Esophagus muscularis mucosa (tissue), 3 donors: ENCODE data around the gene MFSD2B.

Source experiments
- POLR2AphosphoS5 ChIP-seq, 2 donors: sonication (generic); formaldehyde crosslinking; IDR thresholded peaks; one replicate each; pipeline ENCODE4 v1.6.1; 2017; ENCODE audit warnings: antibody characterized with exemption in 2 of 2
- TF ChIP-seq, protein P1 (sequence below), 3 experiments: fragments of 200-600 bp in 2 of 3; fragments of 450-650 bp in 1 of 3; sonication (generic) in 2 of 3; IDR thresholded peaks; one replicate each; pipeline ENCODE4 v1.5.1; 2017 to 2019; ENCODE audit warnings: antibody characterized with exemption in 3 of 3, mild to moderate bottlenecking in 2 of 3, moderate library complexity in 1 of 3

DNA sequence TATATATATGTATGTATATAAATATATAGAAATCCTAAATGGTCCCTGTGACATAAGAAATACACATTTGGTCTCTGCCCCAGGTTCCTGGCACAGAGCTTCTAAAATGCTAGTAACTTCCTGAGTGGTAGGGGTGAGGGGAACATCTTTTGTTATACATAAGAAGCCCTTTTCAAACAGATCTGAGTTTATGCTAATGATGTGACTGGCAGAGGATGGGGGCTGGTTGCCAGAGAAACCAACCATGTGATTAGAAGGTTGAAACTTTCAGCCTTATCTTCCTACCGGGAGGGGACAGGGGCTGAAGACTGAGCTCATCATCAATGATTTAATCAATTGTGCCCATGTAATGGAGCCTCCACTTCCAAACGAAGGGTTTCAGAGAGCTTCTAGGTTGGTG, 16.3 kb downstream of the MFSD2B start:
- TF ChIP-seq, protein P1, sequence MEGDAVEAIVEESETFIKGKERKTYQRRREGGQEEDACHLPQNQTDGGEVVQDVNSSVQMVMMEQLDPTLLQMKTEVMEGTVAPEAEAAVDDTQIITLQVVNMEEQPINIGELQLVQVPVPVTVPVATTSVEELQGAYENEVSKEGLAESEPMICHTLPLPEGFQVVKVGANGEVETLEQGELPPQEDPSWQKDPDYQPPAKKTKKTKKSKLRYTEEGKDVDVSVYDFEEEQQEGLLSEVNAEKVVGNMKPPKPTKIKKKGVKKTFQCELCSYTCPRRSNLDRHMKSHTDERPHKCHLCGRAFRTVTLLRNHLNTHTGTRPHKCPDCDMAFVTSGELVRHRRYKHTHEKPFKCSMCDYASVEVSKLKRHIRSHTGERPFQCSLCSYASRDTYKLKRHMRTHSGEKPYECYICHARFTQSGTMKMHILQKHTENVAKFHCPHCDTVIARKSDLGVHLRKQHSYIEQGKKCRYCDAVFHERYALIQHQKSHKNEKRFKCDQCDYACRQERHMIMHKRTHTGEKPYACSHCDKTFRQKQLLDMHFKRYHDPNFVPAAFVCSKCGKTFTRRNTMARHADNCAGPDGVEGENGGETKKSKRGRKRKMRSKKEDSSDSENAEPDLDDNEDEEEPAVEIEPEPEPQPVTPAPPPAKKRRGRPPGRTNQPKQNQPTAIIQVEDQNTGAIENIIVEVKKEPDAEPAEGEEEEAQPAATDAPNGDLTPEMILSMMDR (IDR thresholded peaks at IDR 0.05) = no peak
- no peak for TF ChIP-seq POLR2AphosphoS5 (IDR thresholded peaks at IDR 0.05)
